ENCODE data around the gene DYRK1A. TPM values are rescaled to one million over a fixed set of nuclear protein-coding genes. Genes with fewer than 3 reads are reported as not detected.

Gene DYRK1A
- total and polyA plus RNA-seq, 2 of the 13 experiments (the other 11 are each of a cell fraction or from before 2014, with no cell fraction given), result 24.6 to 34.2 TPM

GRCh38 chr21:37473491-37473890, 106.9 kb downstream of the DYRK1A start:
- DNase-seq (ENCODE audit: low spot score), result no peak
- CTCF ChIA-PET (ENCODE audit: low intra/inter-chr PET ratio, low total read pairs), result no interaction called here

More at GRCh38 chr21:37473491-37473890, 106.9 kb downstream of the DYRK1A start:
- 97% methylated on average over 6 of the region's 6 CpGs for WGBS (ENCODE audit: low lambda C conversion rate)
- Histone ChIP-seq H4K20me1 (ENCODE audit: insufficient read depth, low read length) (peaks cover 14% of the 10 kb centered on the region), H3K4me3 (replicated peaks in 1 of 3; ENCODE audit: insufficient read depth in 1 of 3, low read depth in 2 of 3, low read length in 3 of 3) (no peak overlapping the region), H3K9me3 (ENCODE audit: low read length) (no peaks in the 10 kb centered on the region), H3K9ac (ENCODE audit: insufficient read depth, low read depth, low read length) (no peak overlapping the region), H3K4me1 (ENCODE audit: insufficient read depth, low read length) (peaks cover 19% of the 10 kb centered on the region), H3K27me3 (ENCODE audit: control insufficient read depth in 1 of 2, insufficient read depth in 2 of 2, low read length in 2 of 2) (no peaks in the 10 kb centered on the region), H3K27ac (ENCODE audit: extremely low read length, insufficient read depth, low read length) (no peak overlapping the region), H3K36me3 (replicated peaks in 1 of 2; ENCODE audit: control insufficient read depth in 1 of 2, insufficient read depth in 2 of 2, low read length in 2 of 2) (peaks cover 1 to 14% of the 10 kb centered on the region in 2 experiments; a peak in 4 of 5 replicates), H2AFZ (ENCODE audit: low read length) (no peak overlapping the region), H3K79me2 (ENCODE audit: insufficient read depth, low read length) (peaks cover 74% of the 10 kb centered on the region), H3K4me2 (ENCODE audit: low read depth, low read length) (no peak overlapping the region)
- POLR2A ChIA-PET, result no interaction called here
- intact Hi-C loops (cut with micrococcal nuclease; ENCODE audit: unreplicated experiment), result no loop called here
- TF ChIP-seq KDM5B (CRISPR knock-in tag; IDR thresholded peaks at IDR 0.05; ENCODE audit: borderline replicate concordance) (no peak), FIP1L1 (IDR thresholded peaks at IDR 0.05; ENCODE audit: borderline replicate concordance, insufficient read depth, low read depth, low read length) (no peak), ZNF792 (CRISPR knock-in tag; IDR thresholded peaks at IDR 0.05) (no peak), PRDM4 (CRISPR knock-in tag; IDR thresholded peaks at IDR 0.05; ENCODE audit: borderline replicate concordance) (no peak), GPN1 (CRISPR knock-in tag; IDR thresholded peaks at IDR 0.05; ENCODE audit: borderline replicate concordance) (no peak), CREB1 (IDR thresholded peaks at IDR 0.05) (no peak), CREB1 (CRISPR knock-in tag; IDR thresholded peaks at IDR 0.05) (no peak), GATAD1 (CRISPR knock-in tag; IDR thresholded peaks at IDR 0.05) (no peak), MED8 (CRISPR knock-in tag; IDR thresholded peaks at IDR 0.05; ENCODE audit: insufficient replicate concordance) (no peak), ZNF33A (CRISPR knock-in tag; IDR thresholded peaks at IDR 0.05; ENCODE audit: borderline replicate concordance) (no peak)
- no TSS peak for BruUV-seq (replicated peaks)
- in situ Hi-C loops (cut with HindIII; ENCODE audit: extremely low pct_ligation_motif_present, low pct_unique_long_range_greater_than_20kb), result no loop called here
- no peak for ATAC-seq
- no peak for FAIRE-seq
